GM21390 (cell line): ENCODE measurements around the gene PSMD14.

Experiments
- ATAC-seq: cut with Tn5 transposase; IDR thresholded peaks from one replicate; pipeline ENCODE4 v1.9.1; 2021; ENCODE audit not compliant: unreplicated experiment

Gene PSMD14

GRCh38 chr2:161438598-161438997 is 130.4 kb downstream of the PSMD14 start:
- no peak for ATAC-seq

GRCh38 chr2:161445097-161445496 is 136.9 kb downstream of the PSMD14 start:
- no peak for ATAC-seq

- ATAC-seq, result no peak
Measured at GRCh38 chr2:161448431-161448830, 140.2 kb downstream of the PSMD14 start.
